Upper lobe of left lung (tissue), 6 donors: ENCODE results near the gene BANF2. TPM values are rescaled to one million over a fixed set of nuclear protein-coding genes. Genes with fewer than 3 reads are reported as not detected.

Source experiments
- ATAC-seq, 2 donors: fragments of 200-7000 bp; cut with Tn5 transposase; one replicate each; pipeline ENCODE4 v1.9.1; 2022; ENCODE audit warnings: mild to moderate bottlenecking in 2 of 2, moderate library complexity in 2 of 2; ENCODE audit not compliant: low FRiP score in 2 of 2
- DNase-seq, 2 donors: peaks; one replicate each; pipeline ENCODE4 v3.0.0-alpha.2; 2019 to 2020
- H3K27ac ChIP-seq, 4 donors: fragments of 200-600 bp; sonication (generic); one replicate each; pipeline ENCODE4 v1.5.1; 2016 to 2019
- H3K27me3 ChIP-seq, 4 donors: fragments of 200-600 bp; sonication (generic); one replicate each; pipeline ENCODE4 v1.5.1; 2017 to 2019
- H3K36me3 ChIP-seq, 4 donors: fragments of 200-600 bp; sonication (generic); one replicate each; pipeline ENCODE4 v1.5.1; 2016 to 2019
- H3K4me1 ChIP-seq, 4 donors: fragments of 200-600 bp; sonication (generic); one replicate each; pipeline ENCODE4 v1.5.1; 2018 to 2019
- H3K4me3 ChIP-seq, 4 donors: fragments of 200-600 bp; sonication (generic); one replicate each; pipeline ENCODE4 v1.5.1; 2017 to 2019; ENCODE audit warnings: mild to moderate bottlenecking in 2 of 4, moderate library complexity in 1 of 4
- H3K9me3 ChIP-seq, 4 donors: fragments of 200-600 bp; sonication (generic); one replicate each; pipeline ENCODE4 v1.5.1; 2018 to 2019
- CTCF ChIP-seq, 6 experiments: fragments of 450-650 bp in 4 of 6; fragments of 200-600 bp in 2 of 6; sonication (generic) in 2 of 6; IDR thresholded peaks; one replicate each; pipeline ENCODE4 v1.5.1; 2016 to 2019; ENCODE audit warnings: antibody characterized with exemption in 6 of 6
- EP300 ChIP-seq, 4 donors: sonication (generic); formaldehyde crosslinking; IDR thresholded peaks; one replicate each; pipeline ENCODE4 v1.5.1; 2017; ENCODE audit warnings: antibody characterized with exemption in 4 of 4, control low read depth in 2 of 4
- POLR2A ChIP-seq, 4 donors: fragments of 450-650 bp; IDR thresholded peaks; one replicate each; pipeline ENCODE4 v1.5.1; 2016 to 2017; ENCODE audit warnings: antibody characterized with exemption in 4 of 4, mild to moderate bottlenecking in 2 of 4
- POLR2AphosphoS5 ChIP-seq, 2 donors: sonication (generic); formaldehyde crosslinking; IDR thresholded peaks; one replicate each; pipeline ENCODE4 v1.5.1; 2017; ENCODE audit warnings: antibody characterized with exemption in 2 of 2
- WGBS, 2 donors: methylation state at CpG; one replicate each; pipeline ENCODE4 v1.1.5; 2017 to 2018; 5-methylcytosine and 5-hydroxymethylcytosine counted together
- total RNA-seq, 6 donors: library from RNA; depleted of rRNA in 4 of 6; stranded (reverse); fragments of >200 nt in 4 of 6; gene quantifications; one replicate each; pipeline versions ENCODE4 v1.1.0 to v1.2.1, GENCODE V29; 2016 to 2021
- donor health status: DM: no; HTN: no; CAD: no; lungs with moderate emphysema.
- donor health status: DM: no; HTN: yes; CAD: no; lungs with severe emphysema.

Gene BANF2
- total RNA-seq = not detected

DNA sequence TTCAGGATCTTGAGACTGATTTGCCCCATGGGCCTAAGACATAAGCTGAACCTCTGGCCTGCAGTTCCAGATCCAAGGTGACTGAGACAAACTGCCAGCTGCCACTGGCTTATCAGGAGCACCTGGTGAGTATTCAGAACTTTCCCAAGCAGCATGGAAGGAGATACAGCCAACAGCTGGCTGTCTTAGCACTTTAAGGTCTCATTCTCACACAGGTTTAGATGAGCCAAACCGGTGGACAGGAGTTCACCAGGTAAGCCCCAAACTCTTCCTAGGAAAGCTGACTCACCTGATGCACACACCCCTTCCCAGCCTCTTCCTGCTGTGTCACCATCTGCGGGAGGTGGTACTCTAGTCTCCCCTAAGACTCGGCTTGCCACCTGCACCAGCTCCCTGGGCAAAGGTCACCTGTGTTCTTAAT is at the start of gene BANF2:
TSS of gene BANF2 (plus strand) at position 36 of the 421 bp plus-strand sequence. CDS start 25,060 bp downstream, outside the sequence.
- no peak for TF ChIP-seq POLR2A (IDR thresholded peaks at IDR 0.05)
- no peak for TF ChIP-seq CTCF (IDR thresholded peaks at IDR 0.05)
- TF ChIP-seq POLR2AphosphoS5 (IDR thresholded peaks at IDR 0.05) = no peak
- no peak for TF ChIP-seq EP300 (IDR thresholded peaks at IDR 0.05)
- WGBS, 2 donors = 61 to 88% methylated on average over 1 to 3 of the region's 3 CpGs
- H3K27me3 ChIP-seq = no peaks in the 10 kb centered on the region
- H3K9me3 ChIP-seq = no peaks in the 10 kb centered on the region
- no peaks in the 10 kb centered on the region for H3K36me3 ChIP-seq
- H3K4me1 ChIP-seq = no peaks in the 10 kb centered on the region
- DNase-seq = no peak
- H3K4me3 ChIP-seq = no peak within 1 kb of the TSS
- no peak within 1 kb of the TSS for H3K27ac ChIP-seq
- no peak for ATAC-seq

- peak overlapping the region in 2 of 4 donors; percentile 27 to 63 for H3K27ac ChIP-seq
- no peak overlapping the region for H3K4me3 ChIP-seq
- peaks cover 33 to 68% (median 56%) of the 10 kb centered on the region in 4 donors for H3K4me1 ChIP-seq
- DNase-seq = peak in 1 of 2 donors; percentile 59
- 42 to 43% methylated on average over 9 to 12 of the region's 12 CpGs for WGBS, 2 donors
- TF ChIP-seq CTCF (IDR thresholded peaks at IDR 0.05) = no peak
- no peak for TF ChIP-seq EP300 (IDR thresholded peaks at IDR 0.05)
- TF ChIP-seq POLR2AphosphoS5 (IDR thresholded peaks at IDR 0.05) = no peak
- no peak for TF ChIP-seq POLR2A (IDR thresholded peaks at IDR 0.05)
- no peak for ATAC-seq
- H3K9me3 ChIP-seq = no peaks in the 10 kb centered on the region
- H3K27me3 ChIP-seq = no peaks in the 10 kb centered on the region
- peaks cover 0 to 19% (median 2%) of the 10 kb centered on the region in 4 donors for H3K36me3 ChIP-seq
Measured at GRCh38 chr20:17650301-17651128, 49.3 kb upstream of the BANF2 start.

- ATAC-seq (no peak), DNase-seq (no peak)
- no peaks in the 10 kb centered on the region for H3K9me3 ChIP-seq
- WGBS, 2 donors = 46 to 49% methylated on average over 11 of the region's 11 CpGs
- H3K4me1 ChIP-seq = peaks cover 33 to 63% (median 58%) of the 10 kb centered on the region in 4 donors
- H3K27ac ChIP-seq = peak overlapping the region in 2 of 4 donors; percentile 27 to 63
- no peak overlapping the region for H3K4me3 ChIP-seq
- no peaks in the 10 kb centered on the region for H3K27me3 ChIP-seq
- H3K36me3 ChIP-seq = peaks cover 0 to 26% (median 6%) of the 10 kb centered on the region in 4 donors
- TF ChIP-seq POLR2A (IDR thresholded peaks at IDR 0.05) = no peak
- no peak for TF ChIP-seq POLR2AphosphoS5 (IDR thresholded peaks at IDR 0.05)
- TF ChIP-seq EP300 (IDR thresholded peaks at IDR 0.05) = no peak
- no peak for TF ChIP-seq CTCF (IDR thresholded peaks at IDR 0.05)
Measured at GRCh38 chr20:17651129-17651759, 48.5 kb upstream of the BANF2 start.

DNA sequence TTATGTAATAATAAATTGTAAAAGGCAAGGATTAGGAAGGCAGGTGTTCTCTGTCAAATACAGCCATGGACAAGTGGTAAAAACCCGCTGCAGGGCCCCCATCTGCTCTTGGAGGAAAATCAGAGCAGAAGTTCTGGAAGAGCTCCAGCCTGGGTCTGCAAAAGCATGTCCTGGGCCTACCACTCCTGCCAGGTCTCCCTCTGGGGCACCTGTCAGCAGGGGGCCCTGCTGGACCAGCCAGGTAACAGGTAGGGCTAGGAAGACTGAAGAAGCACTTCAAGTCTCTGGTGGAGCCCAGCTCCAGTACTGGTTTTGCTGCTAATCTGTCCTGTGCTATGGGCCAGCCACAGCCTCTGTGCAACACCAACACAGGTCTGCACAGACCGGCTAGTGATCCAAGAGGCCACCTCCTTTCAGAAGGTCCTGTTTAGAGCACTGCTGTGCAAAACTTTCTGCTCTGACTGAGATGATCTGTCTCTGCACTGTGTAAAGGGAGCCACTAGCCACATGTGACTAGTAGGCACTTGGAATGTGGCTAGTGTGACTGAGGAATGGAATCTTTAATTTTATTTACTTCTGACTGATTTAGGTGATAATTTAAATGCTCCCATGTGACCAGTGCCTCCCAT is 47.9 kb upstream of the BANF2 start:
- Histone ChIP-seq H3K4me3 (no peak overlapping the region), H3K36me3 (peaks cover 0 to 29% (median 6%) of the 10 kb centered on the region in 4 donors), H3K4me1 (peaks cover 33 to 61% (median 58%) of the 10 kb centered on the region in 4 donors), H3K9me3 (no peaks in the 10 kb centered on the region), H3K27me3 (no peaks in the 10 kb centered on the region), H3K27ac (peak overlapping the region in 3 of 4 donors; percentile 4 to 33 (median 18))
- 60 to 78% methylated on average over 2 of the region's 2 CpGs for WGBS, 2 donors
- TF ChIP-seq CTCF (IDR thresholded peaks at IDR 0.05) = peak in 1 of 6 experiments; percentile 15
- TF ChIP-seq POLR2AphosphoS5 (IDR thresholded peaks at IDR 0.05) = no peak
- peak in 1 of 2 donors; percentile 9 for ATAC-seq
- peak in 1 of 2 donors; percentile 60 for DNase-seq
